SH-SY5Y (cell line): ENCODE measurements around the gene PALM.

Experiments used
- GATA2 ChIP-seq: IDR thresholded peaks from 2 replicates; pipeline ENCODE4 v1.6.1; 2011; ENCODE audit warnings: mild to moderate bottlenecking, low read depth, low read length
- GATA3 ChIP-seq: IDR thresholded peaks from 2 replicates; pipeline ENCODE4 v1.6.1; 2011; ENCODE audit warnings: low read depth, mild to moderate bottlenecking, low read length, moderate library complexity

- no peak for TF ChIP-seq GATA3
- no peak for TF ChIP-seq GATA2
These were observed 31.5 kb upstream of the PALM start for GRCh38 chr19:677201-677600.
